22Rv1 (cell line): ENCODE measurements around the gene CCDC91.

Experiments
- CTCF ChIP-seq: fragments of 450-650 bp; IDR thresholded peaks from 2 replicates; pipeline ENCODE4 v1.5.1; 2017; ENCODE audit warnings: mild to moderate bottlenecking
- ZFX ChIP-seq: fragments of 450-650 bp; IDR thresholded peaks from 2 replicates; pipeline ENCODE4 v1.6.1; 2017; ENCODE audit warnings: antibody characterized with exemption, borderline replicate concordance

GRCh38 chr12:28294300-28294699 lies 104.0 kb downstream of the CCDC91 start:
- no peak for TF ChIP-seq CTCF
- TF ChIP-seq ZFX, result no peak
